ENCODE results near the gene KRTAP5-4. TPM values are rescaled to one million over a fixed set of nuclear protein-coding genes. Genes with fewer than 3 reads are reported as not detected.
"Not testable (repeated sequence)": the region's sequence is repeated elsewhere in the genome, so short reads cannot be mapped to it uniquely, and the experiment has no call there.

Gene KRTAP5-4
- not detected in 2 replicates for total RNA-seq (2014; rRNA removed; shearing (Covaris generic); ENCODE audit: low replicate concordance)

DNA sequence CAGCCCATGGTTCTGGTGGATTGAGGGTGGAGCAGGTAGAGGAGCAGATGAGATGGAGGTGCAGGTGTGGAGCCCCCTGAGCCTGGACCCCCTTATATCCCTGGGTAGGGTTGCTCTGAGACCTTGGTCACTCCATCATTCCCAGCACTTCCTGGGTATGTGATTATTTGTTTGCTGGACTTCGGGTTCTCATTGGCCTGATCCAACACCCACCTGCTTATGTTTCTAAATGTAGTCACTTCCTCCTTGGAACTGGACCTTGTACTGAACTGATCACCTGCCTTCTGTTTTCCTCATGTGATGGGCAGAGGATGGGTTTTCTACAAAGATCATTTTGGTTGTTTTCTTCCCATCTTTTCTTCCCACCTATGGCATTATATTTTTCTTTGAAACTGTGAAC is at the start of gene KRTAP5-4:
TSS of gene KRTAP5-4 (minus strand) at position 53 of the 400 bp plus-strand sequence. CDS start at position 8, 45 bp downstream.
- no peaks in the 10 kb centered on the region for H3K9me2 ChIP-seq (replicated peaks; ENCODE audit: insufficient read depth, low read length)
- H3K4me2 ChIP-seq (ENCODE audit: low read depth, low read length, poor library complexity, severe bottlenecking): no peak within 1 kb of the TSS
- no peak within 1 kb of the TSS for H3K4me3 ChIP-seq (ENCODE audit: low read length)
- no peaks in the 10 kb centered on the region for H3K9me3 ChIP-seq (ENCODE audit: low read length)
- no peaks in the 10 kb centered on the region for H3K79me2 ChIP-seq (ENCODE audit: low read length)
- H3K9ac ChIP-seq (ENCODE audit: low read length): no peak within 1 kb of the TSS
- no peak for DNase-seq
- no peaks in the 10 kb centered on the region for H3K36me3 ChIP-seq (ENCODE audit: insufficient read depth, low read length)
- H3K27ac ChIP-seq (ENCODE audit: low read length): no peak within 1 kb of the TSS
- H3K27me3 ChIP-seq (ENCODE audit: low read length): no peaks in the 10 kb centered on the region
- H4K20me1 ChIP-seq (ENCODE audit: insufficient read depth, low read depth, low read length): no peaks in the 10 kb centered on the region
- H3K4me1 ChIP-seq (ENCODE audit: low read length): no peaks in the 10 kb centered on the region
- no peak within 1 kb of the TSS for H2AFZ ChIP-seq (ENCODE audit: low read length)

- no peak overlapping the region for H3K9ac ChIP-seq (ENCODE audit: low read length)
- no peaks in the 10 kb centered on the region for H3K9me3 ChIP-seq (ENCODE audit: low read length)
- no peak overlapping the region for H2AFZ ChIP-seq (ENCODE audit: low read length)
- H3K27ac ChIP-seq (ENCODE audit: low read length): no peak overlapping the region
- no peaks in the 10 kb centered on the region for H3K4me1 ChIP-seq (ENCODE audit: low read length)
- no peaks in the 10 kb centered on the region for H3K36me3 ChIP-seq (ENCODE audit: insufficient read depth, low read length)
- H3K79me2 ChIP-seq (ENCODE audit: low read length): no peaks in the 10 kb centered on the region
- H3K27me3 ChIP-seq (ENCODE audit: low read length): no peaks in the 10 kb centered on the region
- no peak overlapping the region for H3K4me2 ChIP-seq (ENCODE audit: low read depth, low read length, poor library complexity, severe bottlenecking)
- no peak overlapping the region for H3K4me3 ChIP-seq (ENCODE audit: low read length)
- H4K20me1 ChIP-seq (ENCODE audit: insufficient read depth, low read depth, low read length): no peaks in the 10 kb centered on the region
- no peaks in the 10 kb centered on the region for H3K9me2 ChIP-seq (replicated peaks; ENCODE audit: insufficient read depth, low read length)
- DNase-seq: peak; percentile 35
Observed at GRCh38 chr11:1671658-1672057, 49.7 kb upstream of the KRTAP5-4 start.

- no peak overlapping the region for H3K4me3 ChIP-seq (ENCODE audit: low read length)
- H3K27me3 ChIP-seq (ENCODE audit: low read length): no peaks in the 10 kb centered on the region
- no peak overlapping the region for H3K9ac ChIP-seq (ENCODE audit: low read length)
- no peak overlapping the region for H2AFZ ChIP-seq (ENCODE audit: low read length)
- no peaks in the 10 kb centered on the region for H3K4me1 ChIP-seq (ENCODE audit: low read length)
- no peaks in the 10 kb centered on the region for H4K20me1 ChIP-seq (ENCODE audit: insufficient read depth, low read depth, low read length)
- no peaks in the 10 kb centered on the region for H3K9me3 ChIP-seq (ENCODE audit: low read length)
- H3K79me2 ChIP-seq (ENCODE audit: low read length): no peaks in the 10 kb centered on the region
- H3K27ac ChIP-seq (ENCODE audit: low read length): no peak overlapping the region
- H3K36me3 ChIP-seq (ENCODE audit: insufficient read depth, low read length): no peaks in the 10 kb centered on the region
- DNase-seq: peak; percentile 16
- no peaks in the 10 kb centered on the region for H3K9me2 ChIP-seq (replicated peaks; ENCODE audit: insufficient read depth, low read length)
- no peak overlapping the region for H3K4me2 ChIP-seq (ENCODE audit: low read depth, low read length, poor library complexity, severe bottlenecking)
Observed at GRCh38 chr11:1670905-1671371, 49.0 kb upstream of the KRTAP5-4 start.

GRCh38 chr11:1670457-1670856 is 48.5 kb upstream of the KRTAP5-4 start:
- not testable (repeated sequence) for H3K9me3 ChIP-seq (ENCODE audit: low read length); H4K20me1 ChIP-seq (ENCODE audit: insufficient read depth, low read depth, low read length); H3K4me3 ChIP-seq (ENCODE audit: low read length); H3K9me2 ChIP-seq (replicated peaks; ENCODE audit: insufficient read depth, low read length); H3K27ac ChIP-seq (ENCODE audit: low read length); H3K4me2 ChIP-seq (ENCODE audit: low read depth, low read length, poor library complexity, severe bottlenecking); H3K9ac ChIP-seq (ENCODE audit: low read length); H2AFZ ChIP-seq (ENCODE audit: low read length); H3K27me3 ChIP-seq (ENCODE audit: low read length); H3K36me3 ChIP-seq (ENCODE audit: insufficient read depth, low read length); H3K79me2 ChIP-seq (ENCODE audit: low read length); H3K4me1 ChIP-seq (ENCODE audit: low read length)
- peak; percentile 2 for DNase-seq

GRCh38 chr11:1669546-1670218 is 47.7 kb upstream of the KRTAP5-4 start:
- H3K4me2 ChIP-seq (ENCODE audit: low read depth, low read length, poor library complexity, severe bottlenecking): no peak overlapping the region
- H3K9ac ChIP-seq (ENCODE audit: low read length): no peak overlapping the region
- no peaks in the 10 kb centered on the region for H4K20me1 ChIP-seq (ENCODE audit: insufficient read depth, low read depth, low read length)
- no peak overlapping the region for H3K4me3 ChIP-seq (ENCODE audit: low read length)
- H2AFZ ChIP-seq (ENCODE audit: low read length): no peak overlapping the region
- no peaks in the 10 kb centered on the region for H3K4me1 ChIP-seq (ENCODE audit: low read length)
- H3K27ac ChIP-seq (ENCODE audit: low read length): no peak overlapping the region
- no peak for DNase-seq
- H3K36me3 ChIP-seq (ENCODE audit: insufficient read depth, low read length): no peaks in the 10 kb centered on the region
- no peaks in the 10 kb centered on the region for H3K27me3 ChIP-seq (ENCODE audit: low read length)
- H3K9me3 ChIP-seq (ENCODE audit: low read length): no peaks in the 10 kb centered on the region
- no peaks in the 10 kb centered on the region for H3K79me2 ChIP-seq (ENCODE audit: low read length)
- H3K9me2 ChIP-seq (replicated peaks; ENCODE audit: insufficient read depth, low read length): no peaks in the 10 kb centered on the region

DNA sequence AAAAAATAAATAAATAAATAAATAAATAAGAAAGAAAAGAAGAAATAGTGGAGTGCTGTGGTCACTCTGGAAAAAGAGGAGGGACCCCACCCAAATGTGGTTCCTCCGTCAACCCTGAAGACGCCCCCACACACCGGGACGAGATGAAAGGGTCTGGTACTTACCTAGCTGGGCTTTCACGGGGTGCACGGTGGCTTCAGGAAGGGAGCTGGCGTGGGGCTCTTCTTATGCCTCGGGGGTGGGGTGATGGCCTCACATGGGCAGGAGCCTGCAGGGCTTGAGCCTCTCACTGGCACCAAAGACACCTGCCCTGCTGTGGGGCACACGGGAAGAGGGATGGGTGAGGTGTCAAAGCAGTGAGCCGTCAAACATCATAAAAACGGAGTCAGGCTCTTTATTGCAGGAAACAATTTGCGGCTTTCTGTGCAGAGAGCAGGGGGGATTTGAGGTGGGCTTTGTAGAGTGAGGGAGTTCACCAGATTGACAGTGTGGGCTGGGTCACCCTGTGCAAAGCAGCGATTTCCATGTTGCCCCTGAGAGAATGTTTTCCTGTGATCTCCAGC is 47.1 kb upstream of the KRTAP5-4 start:
- Histone ChIP-seq H2AFZ (ENCODE audit: low read length) (no peak overlapping the region), H3K4me2 (ENCODE audit: low read depth, low read length, poor library complexity, severe bottlenecking) (no peak overlapping the region), H3K9me3 (ENCODE audit: low read length) (no peaks in the 10 kb centered on the region), H3K36me3 (ENCODE audit: insufficient read depth, low read length) (no peaks in the 10 kb centered on the region), H3K4me1 (ENCODE audit: low read length) (no peaks in the 10 kb centered on the region), H3K4me3 (ENCODE audit: low read length) (no peak overlapping the region), H3K9ac (ENCODE audit: low read length) (no peak overlapping the region), H3K27ac (ENCODE audit: low read length) (no peak overlapping the region), H3K79me2 (ENCODE audit: low read length) (no peaks in the 10 kb centered on the region), H3K9me2 (replicated peaks; ENCODE audit: insufficient read depth, low read length) (no peaks in the 10 kb centered on the region), H4K20me1 (ENCODE audit: insufficient read depth, low read depth, low read length) (no peaks in the 10 kb centered on the region), H3K27me3 (ENCODE audit: low read length) (no peaks in the 10 kb centered on the region)
- peak; percentile 32 for DNase-seq

- no peaks in the 10 kb centered on the region for H3K27me3 ChIP-seq (ENCODE audit: low read length)
- H3K4me1 ChIP-seq (ENCODE audit: low read length): no peaks in the 10 kb centered on the region
- peak; percentile 10 for DNase-seq
Observed at GRCh38 chr11:1667906-1668305, 46.0 kb upstream of the KRTAP5-4 start.

DNA sequence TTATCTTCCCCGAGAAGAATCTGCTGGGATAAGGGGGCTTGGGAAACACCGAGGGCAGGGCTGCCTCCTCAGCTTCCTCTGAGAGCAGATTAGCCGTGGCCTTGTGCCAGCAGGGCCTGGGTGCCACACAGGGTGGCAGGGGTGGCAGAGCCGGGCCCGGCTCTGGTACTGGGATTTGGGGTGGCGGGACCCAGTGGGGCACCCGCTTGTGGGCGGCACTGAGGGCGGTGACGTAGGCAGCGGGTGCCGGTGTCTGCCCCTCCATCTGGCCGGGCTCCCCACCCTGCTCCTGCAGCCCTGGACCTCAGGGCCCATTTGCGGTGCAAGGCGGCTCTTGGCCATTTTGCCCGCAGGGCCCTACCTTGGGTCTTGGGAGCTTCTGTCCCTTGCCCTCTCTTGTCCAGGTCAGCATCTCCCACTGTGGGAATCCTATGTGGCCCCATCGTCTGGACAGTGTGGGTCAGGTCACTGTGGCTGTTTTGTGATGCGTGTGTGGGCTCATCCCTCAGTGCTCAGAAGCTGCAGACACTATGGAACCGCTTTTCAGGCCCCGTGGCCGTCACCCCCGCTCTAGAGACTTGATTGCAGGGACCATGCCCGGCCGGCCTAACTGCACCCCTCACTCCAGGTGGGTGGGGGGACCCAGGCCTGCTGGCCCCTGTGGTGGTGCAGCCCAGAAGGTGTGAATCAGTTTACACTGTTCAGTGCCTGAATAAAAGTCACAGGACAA is 45.3 kb upstream of the KRTAP5-4 start:
- Histone ChIP-seq H3K9ac (ENCODE audit: low read length) (no peak overlapping the region), H2AFZ (ENCODE audit: low read length) (no peak overlapping the region), H3K4me3 (ENCODE audit: low read length) (no peak overlapping the region), H3K79me2 (ENCODE audit: low read length) (no peaks in the 10 kb centered on the region), H3K27ac (ENCODE audit: low read length) (no peak overlapping the region), H3K9me3 (ENCODE audit: low read length) (no peaks in the 10 kb centered on the region), H3K27me3 (ENCODE audit: low read length) (no peaks in the 10 kb centered on the region), H3K4me2 (ENCODE audit: low read depth, low read length, poor library complexity, severe bottlenecking) (no peak overlapping the region), H3K36me3 (ENCODE audit: insufficient read depth, low read length) (no peaks in the 10 kb centered on the region), H3K4me1 (ENCODE audit: low read length) (no peaks in the 10 kb centered on the region), H4K20me1 (ENCODE audit: insufficient read depth, low read depth, low read length) (no peaks in the 10 kb centered on the region), H3K9me2 (replicated peaks; ENCODE audit: insufficient read depth, low read length) (no peaks in the 10 kb centered on the region)
- peak; percentile 15 for DNase-seq

More at GRCh38 chr11:1667906-1668305, 46.0 kb upstream of the KRTAP5-4 start:
- Histone ChIP-seq H3K36me3 (ENCODE audit: insufficient read depth, low read length) (no peaks in the 10 kb centered on the region), H3K9me3 (ENCODE audit: low read length) (no peaks in the 10 kb centered on the region), H3K4me3 (ENCODE audit: low read length) (no peak overlapping the region), H3K79me2 (ENCODE audit: low read length) (no peaks in the 10 kb centered on the region), H3K4me2 (ENCODE audit: low read depth, low read length, poor library complexity, severe bottlenecking) (no peak overlapping the region), H3K27ac (ENCODE audit: low read length) (no peak overlapping the region), H4K20me1 (ENCODE audit: insufficient read depth, low read depth, low read length) (no peaks in the 10 kb centered on the region), H2AFZ (ENCODE audit: low read length) (no peak overlapping the region), H3K9ac (ENCODE audit: low read length) (no peak overlapping the region), H3K9me2 (replicated peaks; ENCODE audit: insufficient read depth, low read length) (no peaks in the 10 kb centered on the region)
